GM23338 (cell line): ENCODE data around the gene CTDP1.

Source experiments
- CREB1 ChIP-seq: fragments of 250-450 bp; sonication (Bioruptor Pico); IDR thresholded peaks from 2 replicates; pipeline ENCODE4 v1.5.0; 2020; ENCODE audit warnings: low read depth, mild to moderate bottlenecking, moderate library complexity
- CTCF ChIP-seq, 2 experiments: fragments of 200-600 bp in 1 of 2; sonication (generic) in 1 of 2; conservative IDR thresholded peaks; 2 replicates each; pipeline versions ENCODE4 v1.5.1 to v1.6.1; 2016 to 2017; ENCODE audit warnings: antibody characterized with exemption in 2 of 2, low read depth in 2 of 2, mild to moderate bottlenecking in 2 of 2, moderate library complexity in 1 of 2
- EZH2 ChIP-seq: fragments of 200-600 bp; sonication (generic); IDR thresholded peaks from one replicate; pipeline ENCODE4 v1.8.0; 2017; ENCODE audit warnings: antibody characterized with exemption, mild to moderate bottlenecking, low read depth; ENCODE audit not compliant: unreplicated experiment
- EZH2phosphoT487 ChIP-seq: fragments of 200-600 bp; sonication (generic); IDR thresholded peaks from one replicate; pipeline ENCODE4 v1.8.1; 2018; ENCODE audit warnings: antibody characterized with exemption; ENCODE audit not compliant: unreplicated experiment
- JUNB ChIP-seq: IDR thresholded peaks from one replicate; pipeline ENCODE4 v1.6.1; 2016; ENCODE audit warnings: antibody characterized with exemption; ENCODE audit not compliant: unreplicated experiment
- POLR2AphosphoS5 ChIP-seq: IDR thresholded peaks from 2 replicates; pipeline ENCODE4 v1.6.1; 2016; ENCODE audit warnings: antibody characterized with exemption, low read depth
- STAT1 ChIP-seq: IDR thresholded peaks from one replicate; pipeline ENCODE4 v1.6.1; 2016; ENCODE audit warnings: antibody characterized with exemption; ENCODE audit not compliant: unreplicated experiment
- ZNF114 ChIP-seq: fragments of 250-450 bp; sonication (Bioruptor Pico); IDR thresholded peaks from 2 replicates; pipeline ENCODE4 v1.5.0; 2020; ENCODE audit warnings: mild to moderate bottlenecking, moderate library complexity
- ZNF331 ChIP-seq: fragments of 250-450 bp; sonication (Bioruptor Pico); IDR thresholded peaks from 2 replicates; pipeline ENCODE4 v1.5.0; 2020; ENCODE audit warnings: low read depth, mild to moderate bottlenecking, moderate library complexity
- TF ChIP-seq, protein P1 (sequence below): IDR thresholded peaks from one replicate; pipeline ENCODE4 v1.6.1; 2018; ENCODE audit warnings: antibody characterized with exemption; ENCODE audit not compliant: unreplicated experiment

- TF ChIP-seq STAT1 (no peak), ZNF114 (CRISPR knock-in tag) (no peak), CTCF (conservative IDR thresholded peaks at IDR 0.05; ENCODE audit: low read depth in 2 of 2) (no peak), POLR2AphosphoS5 (no peak), EZH2 (no peak), ZNF331 (no peak), CREB1 (CRISPR knock-in tag) (no peak), JUNB (no peak), EZH2phosphoT487 (no peak)
- TF ChIP-seq, protein P1, sequence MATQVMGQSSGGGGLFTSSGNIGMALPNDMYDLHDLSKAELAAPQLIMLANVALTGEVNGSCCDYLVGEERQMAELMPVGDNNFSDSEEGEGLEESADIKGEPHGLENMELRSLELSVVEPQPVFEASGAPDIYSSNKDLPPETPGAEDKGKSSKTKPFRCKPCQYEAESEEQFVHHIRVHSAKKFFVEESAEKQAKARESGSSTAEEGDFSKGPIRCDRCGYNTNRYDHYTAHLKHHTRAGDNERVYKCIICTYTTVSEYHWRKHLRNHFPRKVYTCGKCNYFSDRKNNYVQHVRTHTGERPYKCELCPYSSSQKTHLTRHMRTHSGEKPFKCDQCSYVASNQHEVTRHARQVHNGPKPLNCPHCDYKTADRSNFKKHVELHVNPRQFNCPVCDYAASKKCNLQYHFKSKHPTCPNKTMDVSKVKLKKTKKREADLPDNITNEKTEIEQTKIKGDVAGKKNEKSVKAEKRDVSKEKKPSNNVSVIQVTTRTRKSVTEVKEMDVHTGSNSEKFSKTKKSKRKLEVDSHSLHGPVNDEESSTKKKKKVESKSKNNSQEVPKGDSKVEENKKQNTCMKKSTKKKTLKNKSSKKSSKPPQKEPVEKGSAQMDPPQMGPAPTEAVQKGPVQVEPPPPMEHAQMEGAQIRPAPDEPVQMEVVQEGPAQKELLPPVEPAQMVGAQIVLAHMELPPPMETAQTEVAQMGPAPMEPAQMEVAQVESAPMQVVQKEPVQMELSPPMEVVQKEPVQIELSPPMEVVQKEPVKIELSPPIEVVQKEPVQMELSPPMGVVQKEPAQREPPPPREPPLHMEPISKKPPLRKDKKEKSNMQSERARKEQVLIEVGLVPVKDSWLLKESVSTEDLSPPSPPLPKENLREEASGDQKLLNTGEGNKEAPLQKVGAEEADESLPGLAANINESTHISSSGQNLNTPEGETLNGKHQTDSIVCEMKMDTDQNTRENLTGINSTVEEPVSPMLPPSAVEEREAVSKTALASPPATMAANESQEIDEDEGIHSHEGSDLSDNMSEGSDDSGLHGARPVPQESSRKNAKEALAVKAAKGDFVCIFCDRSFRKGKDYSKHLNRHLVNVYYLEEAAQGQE: no peak
These were observed 37.5 kb downstream of the CTDP1 start for GRCh38 chr18:79717059-79717458.
